ENCODE results near the gene SEPTIN5. TPM values are rescaled to one million over a fixed set of nuclear protein-coding genes. Genes with fewer than 3 reads are reported as not detected.

SEPTIN5 gene
- total and polyA plus RNA-seq, 9 of the 15 experiments (the other 6 are each of a cell fraction or from before 2014, with no cell fraction given), result 0.03 to 195 (median 119) TPM

DNA sequence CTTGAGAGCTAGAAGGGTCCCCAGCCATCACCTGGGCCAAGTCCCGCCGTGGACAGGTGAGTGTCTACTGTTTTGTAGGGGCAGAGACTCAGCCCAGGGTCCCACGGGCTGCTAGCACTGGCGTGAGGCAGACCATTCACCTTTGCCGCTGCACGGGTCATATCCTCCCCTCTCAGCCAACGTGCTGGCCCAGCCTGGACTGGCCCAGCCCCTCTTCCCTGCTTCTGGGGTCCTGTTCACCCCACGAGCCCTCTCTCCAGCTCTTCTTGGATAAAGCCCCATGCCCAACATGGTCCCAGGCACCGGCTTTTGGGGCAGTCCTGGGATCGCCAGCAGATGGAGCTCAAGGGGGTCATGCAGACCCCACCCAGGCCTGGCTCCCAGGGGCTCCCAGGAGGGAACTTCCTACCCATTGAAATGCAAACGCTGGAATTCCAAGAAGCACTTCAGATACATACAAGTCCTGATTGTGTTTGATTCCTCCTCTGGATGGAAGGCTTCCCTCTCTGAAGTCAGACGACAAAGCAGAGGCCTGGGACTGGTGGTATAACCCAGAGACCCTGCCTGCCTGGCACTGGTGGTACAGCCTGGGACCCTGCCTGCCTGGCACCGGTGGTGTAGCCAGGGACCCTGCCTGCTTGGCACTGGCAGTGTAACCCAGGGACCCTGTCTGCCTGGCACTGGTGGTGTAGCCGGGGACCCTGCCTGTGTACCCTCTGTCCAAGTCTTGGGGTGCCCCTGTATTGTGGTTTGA, 8.9 kb upstream of the SEPTIN5 start (continued):
- TF ChIP-seq ZNF140 (CRISPR knock-in tag; IDR thresholded peaks at IDR 0.05), result no peak
- TF ChIP-seq ZNF507 (tag; conservative IDR thresholded peaks at IDR 0.05), result no peak
- TF ChIP-seq NFYB (IDR thresholded peaks at IDR 0.05; ENCODE audit: extremely low read depth, insufficient read length), result no peak
- no peak for TF ChIP-seq YY1 (IDR thresholded peaks at IDR 0.05; ENCODE audit: borderline replicate concordance in 1 of 3, control insufficient read depth in 1 of 3, extremely low read depth in 1 of 3, insufficient read depth in 3 of 3, insufficient read length in 1 of 3, insufficient replicate concordance in 2 of 3, low read depth in 1 of 3, low read length in 2 of 3)
- TF ChIP-seq MAFK (IDR thresholded peaks at IDR 0.05; ENCODE audit: low read length), result 0 out of 2 replicates have a peak, but pooled peaks have one; percentile 9
- no peak for TF ChIP-seq PHB2 (IDR thresholded peaks at IDR 0.05; ENCODE audit: low read depth)
- no peak for TF ChIP-seq ZC3H8 (IDR thresholded peaks at IDR 0.05)
- TF ChIP-seq, protein P1, sequence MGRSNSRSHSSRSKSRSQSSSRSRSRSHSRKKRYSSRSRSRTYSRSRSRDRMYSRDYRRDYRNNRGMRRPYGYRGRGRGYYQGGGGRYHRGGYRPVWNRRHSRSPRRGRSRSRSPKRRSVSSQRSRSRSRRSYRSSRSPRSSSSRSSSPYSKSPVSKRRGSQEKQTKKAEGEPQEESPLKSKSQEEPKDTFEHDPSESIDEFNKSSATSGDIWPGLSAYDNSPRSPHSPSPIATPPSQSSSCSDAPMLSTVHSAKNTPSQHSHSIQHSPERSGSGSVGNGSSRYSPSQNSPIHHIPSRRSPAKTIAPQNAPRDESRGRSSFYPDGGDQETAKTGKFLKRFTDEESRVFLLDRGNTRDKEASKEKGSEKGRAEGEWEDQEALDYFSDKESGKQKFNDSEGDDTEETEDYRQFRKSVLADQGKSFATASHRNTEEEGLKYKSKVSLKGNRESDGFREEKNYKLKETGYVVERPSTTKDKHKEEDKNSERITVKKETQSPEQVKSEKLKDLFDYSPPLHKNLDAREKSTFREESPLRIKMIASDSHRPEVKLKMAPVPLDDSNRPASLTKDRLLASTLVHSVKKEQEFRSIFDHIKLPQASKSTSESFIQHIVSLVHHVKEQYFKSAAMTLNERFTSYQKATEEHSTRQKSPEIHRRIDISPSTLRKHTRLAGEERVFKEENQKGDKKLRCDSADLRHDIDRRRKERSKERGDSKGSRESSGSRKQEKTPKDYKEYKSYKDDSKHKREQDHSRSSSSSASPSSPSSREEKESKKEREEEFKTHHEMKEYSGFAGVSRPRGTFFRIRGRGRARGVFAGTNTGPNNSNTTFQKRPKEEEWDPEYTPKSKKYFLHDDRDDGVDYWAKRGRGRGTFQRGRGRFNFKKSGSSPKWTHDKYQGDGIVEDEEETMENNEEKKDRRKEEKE (IDR thresholded peaks at IDR 0.05; ENCODE audit: borderline replicate concordance in 1 of 2, control insufficient read depth in 1 of 2, low read depth in 2 of 2, low read length in 1 of 2), result no peak
- no peak for TF ChIP-seq IFI16 (CRISPR knock-in tag; IDR thresholded peaks at IDR 0.05)
- TF ChIP-seq ATF3 (IDR thresholded peaks at IDR 0.05), result no peak
- TF ChIP-seq ATF3 (CRISPR knock-in tag; conservative IDR thresholded peaks at IDR 0.05), result no peak
- TF ChIP-seq, protein P2, sequence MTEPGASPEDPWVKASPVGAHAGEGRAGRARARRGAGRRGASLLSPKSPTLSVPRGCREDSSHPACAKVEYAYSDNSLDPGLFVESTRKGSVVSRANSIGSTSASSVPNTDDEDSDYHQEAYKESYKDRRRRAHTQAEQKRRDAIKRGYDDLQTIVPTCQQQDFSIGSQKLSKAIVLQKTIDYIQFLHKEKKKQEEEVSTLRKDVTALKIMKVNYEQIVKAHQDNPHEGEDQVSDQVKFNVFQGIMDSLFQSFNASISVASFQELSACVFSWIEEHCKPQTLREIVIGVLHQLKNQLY (CRISPR knock-in tag; conservative IDR thresholded peaks at IDR 0.05), result 0 out of 4 replicates have a peak, but pooled peaks of 1 of the 2 experiments have one; percentile 46
- TF ChIP-seq, protein P3, sequence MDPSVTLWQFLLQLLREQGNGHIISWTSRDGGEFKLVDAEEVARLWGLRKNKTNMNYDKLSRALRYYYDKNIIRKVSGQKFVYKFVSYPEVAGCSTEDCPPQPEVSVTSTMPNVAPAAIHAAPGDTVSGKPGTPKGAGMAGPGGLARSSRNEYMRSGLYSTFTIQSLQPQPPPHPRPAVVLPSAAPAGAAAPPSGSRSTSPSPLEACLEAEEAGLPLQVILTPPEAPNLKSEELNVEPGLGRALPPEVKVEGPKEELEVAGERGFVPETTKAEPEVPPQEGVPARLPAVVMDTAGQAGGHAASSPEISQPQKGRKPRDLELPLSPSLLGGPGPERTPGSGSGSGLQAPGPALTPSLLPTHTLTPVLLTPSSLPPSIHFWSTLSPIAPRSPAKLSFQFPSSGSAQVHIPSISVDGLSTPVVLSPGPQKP (CRISPR knock-in tag; IDR thresholded peaks at IDR 0.05), result no peak
- TF ChIP-seq NR2F6 (CRISPR knock-in tag; IDR thresholded peaks at IDR 0.05), result peak; percentile 41; the same call in 1 of the 2 replicates
- no peak for TF ChIP-seq POLR3G (IDR thresholded peaks at IDR 0.05; ENCODE audit: extremely low read depth, insufficient read length, insufficient replicate concordance)
- no peak for TF ChIP-seq THRA (IDR thresholded peaks at IDR 0.05)
- no peak for TF ChIP-seq IRF1 (CRISPR knock-in tag; IDR thresholded peaks at IDR 0.05; ENCODE audit: borderline replicate concordance)
